GM21423 (cell line): ENCODE data around the gene RPL37A.

Experiments used
- ATAC-seq: cut with Tn5 transposase; IDR thresholded peaks from one replicate; pipeline ENCODE4 v1.9.1; 2021; ENCODE audit warnings: mild to moderate bottlenecking, moderate library complexity; ENCODE audit not compliant: unreplicated experiment

RPL37A gene

GRCh38 chr2:216486708-216487107, 11.9 kb upstream of the RPL37A start:
- ATAC-seq: no peak

- no peak for ATAC-seq
Measured at GRCh38 chr2:216490061-216490460, 8.6 kb upstream of the RPL37A start.

- ATAC-seq: peak; percentile 70
Measured at GRCh38 chr2:216491793-216492596, 6.6 kb upstream of the RPL37A start.

- ATAC-seq: no peak
Measured at GRCh38 chr2:216492597-216493333, 5.9 kb upstream of the RPL37A start.

- ATAC-seq: no peak
Measured at GRCh38 chr2:216493334-216493685, 5.3 kb upstream of the RPL37A start.

GRCh38 chr2:216495656-216496055, 3.0 kb upstream of the RPL37A start:
- ATAC-seq: no peak

GRCh38 chr2:216497382-216498069, 1.1 kb upstream of the RPL37A start:
- ATAC-seq: no peak

GRCh38 chr2:216498070-216498378, 620 bp upstream of the RPL37A start:
- no peak for ATAC-seq

- no peak for ATAC-seq
Measured at GRCh38 chr2:216499641-216500218, 1.1 kb downstream of the RPL37A start.

- ATAC-seq: no peak
Measured at GRCh38 chr2:216500572-216500971, 1.9 kb downstream of the RPL37A start.

- no peak for ATAC-seq
Measured at GRCh38 chr2:216501854-216502253, 3.2 kb downstream of the RPL37A start.

GRCh38 chr2:216502381-216503158, 3.9 kb downstream of the RPL37A start:
- no peak for ATAC-seq

GRCh38 chr2:216503159-216503629, 4.5 kb downstream of the RPL37A start:
- ATAC-seq: no peak

GRCh38 chr2:216503697-216504375, 5.2 kb downstream of the RPL37A start:
- ATAC-seq: no peak

GRCh38 chr2:216504376-216504762, 5.7 kb downstream of the RPL37A start:
- ATAC-seq: no peak

GRCh38 chr2:216505133-216506106, 6.8 kb downstream of the RPL37A start:
- ATAC-seq: no peak

GRCh38 chr2:216507220-216508160, 8.8 kb downstream of the RPL37A start:
- ATAC-seq: no peak

- ATAC-seq: no peak
Measured at GRCh38 chr2:216508229-216508628, 9.6 kb downstream of the RPL37A start.
